ENCODE results near the gene HLCS.

HLCS gene

DNA sequence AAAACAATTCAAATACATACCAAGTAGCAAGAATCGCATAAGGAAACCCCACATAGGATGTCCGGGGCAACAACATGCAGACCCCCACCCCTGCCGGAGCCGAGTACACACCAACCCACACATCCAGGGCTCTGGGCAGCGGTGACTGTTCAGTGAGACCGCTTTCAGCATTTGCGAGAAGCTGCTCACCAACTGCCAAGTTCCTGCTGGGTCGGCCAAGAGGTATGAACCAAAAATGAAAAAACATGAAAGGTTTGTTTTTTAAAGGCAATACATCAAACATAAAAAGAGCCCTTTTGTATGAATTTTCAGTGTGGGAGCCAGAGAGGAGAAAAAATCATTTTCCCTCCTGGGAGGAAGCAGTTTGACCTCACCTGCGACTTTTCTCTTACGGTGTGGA lies 175.3 kb downstream of the HLCS start:
- TF ChIP-seq, protein P1, sequence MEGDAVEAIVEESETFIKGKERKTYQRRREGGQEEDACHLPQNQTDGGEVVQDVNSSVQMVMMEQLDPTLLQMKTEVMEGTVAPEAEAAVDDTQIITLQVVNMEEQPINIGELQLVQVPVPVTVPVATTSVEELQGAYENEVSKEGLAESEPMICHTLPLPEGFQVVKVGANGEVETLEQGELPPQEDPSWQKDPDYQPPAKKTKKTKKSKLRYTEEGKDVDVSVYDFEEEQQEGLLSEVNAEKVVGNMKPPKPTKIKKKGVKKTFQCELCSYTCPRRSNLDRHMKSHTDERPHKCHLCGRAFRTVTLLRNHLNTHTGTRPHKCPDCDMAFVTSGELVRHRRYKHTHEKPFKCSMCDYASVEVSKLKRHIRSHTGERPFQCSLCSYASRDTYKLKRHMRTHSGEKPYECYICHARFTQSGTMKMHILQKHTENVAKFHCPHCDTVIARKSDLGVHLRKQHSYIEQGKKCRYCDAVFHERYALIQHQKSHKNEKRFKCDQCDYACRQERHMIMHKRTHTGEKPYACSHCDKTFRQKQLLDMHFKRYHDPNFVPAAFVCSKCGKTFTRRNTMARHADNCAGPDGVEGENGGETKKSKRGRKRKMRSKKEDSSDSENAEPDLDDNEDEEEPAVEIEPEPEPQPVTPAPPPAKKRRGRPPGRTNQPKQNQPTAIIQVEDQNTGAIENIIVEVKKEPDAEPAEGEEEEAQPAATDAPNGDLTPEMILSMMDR (IDR thresholded peaks at IDR 0.05; ENCODE audit: extremely low read depth, missing control alignments) = no peak
- DNase-seq (ENCODE audit: low spot score) = no peak

DNA sequence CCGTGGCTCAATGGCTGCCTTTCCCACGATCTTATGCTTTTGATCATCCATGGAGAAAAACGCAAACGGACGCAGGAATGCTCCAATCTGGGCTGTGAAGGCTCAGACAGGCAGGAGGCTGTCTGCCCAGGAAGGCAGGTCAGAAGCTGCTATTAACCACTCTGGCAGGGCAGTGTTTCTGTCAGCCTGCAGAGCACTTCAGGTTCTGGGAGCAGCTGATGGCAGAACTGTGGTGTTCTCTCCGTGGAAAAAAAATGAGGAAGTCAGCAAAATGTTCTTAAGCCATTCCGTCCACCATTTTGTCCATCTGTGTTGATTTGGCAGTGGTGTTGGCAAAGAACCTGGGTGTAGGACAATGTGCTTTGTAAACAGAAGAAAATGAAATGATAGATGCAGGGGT lies 175.9 kb downstream of the HLCS start:
- no peak for DNase-seq (ENCODE audit: low spot score)
- TF ChIP-seq, protein P1 (IDR thresholded peaks at IDR 0.05; ENCODE audit: extremely low read depth, missing control alignments) = no peak

DNA sequence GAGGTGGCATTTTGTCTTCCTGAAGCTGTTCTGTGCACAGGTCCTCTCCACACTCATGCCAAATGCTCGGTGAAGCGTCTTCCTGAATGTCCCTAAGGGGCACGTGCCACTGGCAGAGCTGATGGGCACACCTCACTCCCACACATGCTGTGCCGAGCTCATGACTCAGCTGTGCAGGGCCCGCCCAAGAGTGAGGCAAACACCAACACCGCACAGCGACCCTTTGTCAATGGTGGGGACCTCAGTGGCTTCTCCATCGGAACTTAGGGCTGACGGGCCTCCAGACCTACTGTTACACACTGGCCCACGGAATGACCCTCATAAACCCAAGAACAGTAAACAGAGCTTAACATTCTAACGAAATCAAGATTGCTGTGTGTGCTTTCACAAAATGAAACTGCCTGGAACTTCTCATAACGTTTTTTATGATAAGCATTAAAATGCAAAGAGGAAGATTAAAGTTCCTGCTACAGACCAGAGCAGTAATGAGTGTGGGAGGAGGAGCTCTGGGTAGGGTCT lies 178.3 kb downstream of the HLCS start:
- TF ChIP-seq, protein P1 (IDR thresholded peaks at IDR 0.05; ENCODE audit: extremely low read depth, missing control alignments) = no peak
- DNase-seq (ENCODE audit: low spot score) = no peak

DNA sequence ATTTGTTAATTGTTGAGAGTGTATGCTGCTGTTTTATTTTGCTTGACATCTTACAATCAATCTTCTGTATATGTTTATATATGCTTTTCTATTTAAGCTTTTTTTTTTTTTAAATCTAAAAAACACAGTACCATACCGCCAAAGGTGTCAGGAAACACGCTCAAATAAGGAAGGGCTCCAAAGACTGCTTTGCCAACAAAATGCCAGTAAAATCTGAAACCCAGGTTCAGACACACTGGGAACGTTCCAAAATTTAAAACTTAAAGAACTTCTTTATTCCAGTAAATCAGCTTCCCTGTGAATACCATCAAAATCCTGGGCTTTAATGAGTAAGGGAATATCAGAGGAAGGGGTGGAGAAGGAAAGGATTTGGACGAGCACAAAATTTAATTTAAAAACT lies 180.3 kb downstream of the HLCS start:
- TF ChIP-seq, protein P1 (IDR thresholded peaks at IDR 0.05; ENCODE audit: extremely low read depth, missing control alignments) = no peak
- no peak for DNase-seq (ENCODE audit: low spot score)

DNA sequence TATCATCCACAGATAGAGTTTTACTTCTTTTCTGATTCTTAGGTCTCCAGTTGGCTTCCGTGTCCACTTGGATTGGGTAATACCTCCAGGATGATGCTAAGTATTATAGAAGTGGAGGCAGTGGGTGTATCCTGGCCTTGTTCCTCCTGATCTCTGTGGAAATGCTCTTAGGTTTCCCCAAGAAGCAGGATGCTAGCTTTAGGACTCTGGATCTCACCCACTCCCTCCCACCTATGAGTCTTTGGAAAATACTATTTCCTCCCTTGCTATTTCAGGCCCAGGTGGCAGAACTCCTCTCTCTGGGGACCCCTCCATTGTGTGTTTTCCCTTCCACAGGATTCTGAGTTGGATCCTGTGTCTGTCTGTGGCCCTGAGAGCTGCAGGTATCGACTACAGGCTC lies 180.9 kb downstream of the HLCS start:
- TF ChIP-seq, protein P1 (IDR thresholded peaks at IDR 0.05; ENCODE audit: extremely low read depth, missing control alignments) = no peak
- DNase-seq (ENCODE audit: low spot score) = no peak

DNA sequence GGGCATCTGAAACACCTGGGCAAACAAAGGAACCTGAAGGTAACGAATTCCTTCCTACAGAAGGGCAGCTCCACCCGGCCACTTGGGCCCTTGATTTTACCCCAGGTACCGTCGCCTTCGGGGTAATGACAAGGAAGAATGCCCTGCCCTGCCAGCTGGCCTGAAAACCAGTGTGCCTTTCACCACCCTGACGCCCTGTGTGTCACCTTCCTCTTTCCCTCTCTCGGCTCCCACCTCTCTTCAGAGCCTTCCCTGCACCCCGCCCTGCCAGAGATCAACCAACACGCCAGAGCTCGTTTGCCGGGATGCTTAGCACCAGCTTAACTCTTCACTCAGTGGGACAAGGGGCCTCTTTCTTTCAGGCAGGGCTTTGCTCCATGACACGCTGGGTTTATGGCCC lies 181.5 kb downstream of the HLCS start:
- DNase-seq (ENCODE audit: low spot score) = no peak
- TF ChIP-seq, protein P1 (IDR thresholded peaks at IDR 0.05; ENCODE audit: extremely low read depth, missing control alignments) = no peak

DNA sequence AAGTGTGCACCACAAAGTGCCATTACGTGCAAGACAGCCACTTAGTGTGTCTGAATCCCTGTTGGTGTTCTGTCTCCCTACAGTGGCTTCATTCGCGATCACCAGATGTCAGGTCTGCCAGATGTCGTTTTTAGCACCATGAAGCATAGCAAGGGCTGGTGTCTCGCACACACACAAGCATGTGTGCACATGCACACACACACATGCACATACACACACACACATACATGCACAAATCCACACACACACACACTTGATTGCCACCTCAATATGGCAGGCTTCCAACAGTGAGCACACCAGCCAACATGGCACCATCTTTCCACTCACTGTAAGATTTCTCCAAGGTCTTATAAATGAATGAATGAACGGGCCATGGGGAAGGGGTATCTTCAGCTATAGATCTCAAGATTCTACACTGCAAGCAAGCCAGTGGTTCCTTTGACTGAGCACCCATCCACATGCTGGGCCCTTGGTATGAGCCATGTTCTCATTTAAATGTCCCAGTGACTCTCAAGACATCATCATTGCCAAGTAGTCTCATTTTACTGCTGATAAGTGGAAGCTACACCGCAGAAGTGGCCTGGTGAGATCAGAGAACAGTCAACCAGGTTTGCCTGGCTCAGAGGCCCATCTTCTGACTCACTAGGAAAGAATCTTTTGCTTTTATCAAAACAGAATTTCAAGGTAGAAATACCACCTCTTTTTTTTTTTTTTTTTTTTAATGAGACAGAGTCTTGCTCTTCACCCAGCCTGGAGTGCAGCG lies 182.7 kb downstream of the HLCS start:
- TF ChIP-seq, protein P1 (IDR thresholded peaks at IDR 0.05; ENCODE audit: extremely low read depth, missing control alignments) = no peak
- DNase-seq (ENCODE audit: low spot score) = no peak
